Colonic mucosa (tissue), 4 donors: ENCODE measurements around the gene TMPRSS6. TPM values are rescaled to one million over a fixed set of nuclear protein-coding genes. Genes with fewer than 3 reads are reported as not detected.

Experiments
- DNase-seq: peaks from one replicate; pipeline ENCODE4 v3.0.0-alpha.2; 2020
- H3K27ac ChIP-seq: fragments of 200-600 bp; one replicate; pipeline ENCODE4 v1.8.0; 2021
- H3K27me3 ChIP-seq: fragments of 200-600 bp; one replicate; pipeline ENCODE4 v1.8.0; 2021
- H3K36me3 ChIP-seq: fragments of 200-600 bp; one replicate; pipeline ENCODE4 v1.8.0; 2021
- H3K4me1 ChIP-seq: fragments of 200-600 bp; one replicate; pipeline ENCODE4 v1.8.0; 2021; ENCODE audit warnings: mild to moderate bottlenecking
- H3K4me3 ChIP-seq: fragments of 200-600 bp; one replicate; pipeline ENCODE4 v1.8.0; 2021
- H3K9ac ChIP-seq, 2 donors: one replicate each; pipeline ENCODE4 v1.7.0; 2013; ENCODE audit warnings: control low read depth in 2 of 2, low read depth in 2 of 2, low read length in 2 of 2
- H3K9me3 ChIP-seq: fragments of 200-600 bp; one replicate; pipeline ENCODE4 v1.8.0; 2021
- intact Hi-C: fragments of 100-400 bp; cut with DNase I; formaldehyde crosslinking; loops from one replicate; pipeline ENCODE4 v1.14.1; 2022
- total RNA-seq, 2 donors: library from RNA; stranded (reverse); fragmentation: NEBNext Ultra II Directional in 1 of 2; extraction: Animal tissue kit (Norgen Biotek cat#: 25700) in 1 of 2; gene quantifications; one replicate each; pipeline ENCODE4 v1.2.1, GENCODE V29; 2021
- TF ChIP-seq, protein P1 (sequence below): fragments of 200-600 bp; IDR thresholded peaks from one replicate; pipeline ENCODE4 v1.8.0; 2022; ENCODE audit warnings: antibody characterized with exemption, mild to moderate bottlenecking
- donor health status: healthy.
- donor health status: DM: no; HTN: no; CAD: no.
- donor health status: DM: no; HTN: no; CAD: no.

Gene TMPRSS6
- total RNA-seq, 2 donors from 2014 or later, result 0.10 to 1.5 TPM

DNA sequence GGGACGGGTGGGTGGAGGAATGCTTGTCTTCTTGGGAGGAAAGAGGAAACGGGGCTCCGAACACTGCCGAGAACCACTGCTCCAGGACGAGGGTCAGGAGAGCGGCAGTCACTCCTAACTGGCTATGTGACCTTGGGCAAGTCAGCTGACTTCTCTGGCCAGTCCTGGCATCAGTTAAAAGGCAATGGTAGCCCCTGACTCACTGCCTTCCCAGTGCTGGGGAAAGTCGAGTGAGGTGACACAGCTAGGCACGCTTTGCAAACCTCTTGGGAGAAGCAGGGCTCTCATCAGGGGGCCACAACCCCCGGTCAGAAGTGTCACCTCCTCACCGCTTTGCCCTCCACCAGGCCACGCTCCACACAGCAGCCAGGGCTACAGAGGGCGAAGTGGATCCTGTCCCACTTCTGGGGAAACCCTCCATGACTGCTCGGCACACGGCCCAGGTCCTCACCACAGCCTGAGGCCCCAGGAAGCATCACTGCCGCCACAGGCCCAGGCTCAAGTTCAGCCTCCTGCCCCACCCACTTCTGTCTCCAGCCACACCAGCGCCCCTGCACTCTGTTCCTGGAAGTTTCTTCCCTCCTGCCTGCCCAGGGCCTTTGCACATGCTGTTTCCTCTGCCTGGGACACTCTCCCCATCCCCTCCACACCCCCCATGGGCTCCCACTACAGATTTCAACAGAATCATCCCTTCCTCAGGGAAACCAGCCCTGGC, 23.9 kb upstream of the TMPRSS6 start:
- H3K36me3 ChIP-seq, result no peaks in the 10 kb centered on the region
- H3K9me3 ChIP-seq, result no peaks in the 10 kb centered on the region
- no peak overlapping the region for H3K27ac ChIP-seq
- H3K27me3 ChIP-seq, result no peaks in the 10 kb centered on the region
- no peak overlapping the region for H3K9ac ChIP-seq
- DNase-seq, result no peak
- no peaks in the 10 kb centered on the region for H3K4me1 ChIP-seq
- H3K4me3 ChIP-seq, result no peak overlapping the region
- TF ChIP-seq, protein P1, sequence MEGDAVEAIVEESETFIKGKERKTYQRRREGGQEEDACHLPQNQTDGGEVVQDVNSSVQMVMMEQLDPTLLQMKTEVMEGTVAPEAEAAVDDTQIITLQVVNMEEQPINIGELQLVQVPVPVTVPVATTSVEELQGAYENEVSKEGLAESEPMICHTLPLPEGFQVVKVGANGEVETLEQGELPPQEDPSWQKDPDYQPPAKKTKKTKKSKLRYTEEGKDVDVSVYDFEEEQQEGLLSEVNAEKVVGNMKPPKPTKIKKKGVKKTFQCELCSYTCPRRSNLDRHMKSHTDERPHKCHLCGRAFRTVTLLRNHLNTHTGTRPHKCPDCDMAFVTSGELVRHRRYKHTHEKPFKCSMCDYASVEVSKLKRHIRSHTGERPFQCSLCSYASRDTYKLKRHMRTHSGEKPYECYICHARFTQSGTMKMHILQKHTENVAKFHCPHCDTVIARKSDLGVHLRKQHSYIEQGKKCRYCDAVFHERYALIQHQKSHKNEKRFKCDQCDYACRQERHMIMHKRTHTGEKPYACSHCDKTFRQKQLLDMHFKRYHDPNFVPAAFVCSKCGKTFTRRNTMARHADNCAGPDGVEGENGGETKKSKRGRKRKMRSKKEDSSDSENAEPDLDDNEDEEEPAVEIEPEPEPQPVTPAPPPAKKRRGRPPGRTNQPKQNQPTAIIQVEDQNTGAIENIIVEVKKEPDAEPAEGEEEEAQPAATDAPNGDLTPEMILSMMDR, result no peak
- intact Hi-C loops, result no loop called here

DNA sequence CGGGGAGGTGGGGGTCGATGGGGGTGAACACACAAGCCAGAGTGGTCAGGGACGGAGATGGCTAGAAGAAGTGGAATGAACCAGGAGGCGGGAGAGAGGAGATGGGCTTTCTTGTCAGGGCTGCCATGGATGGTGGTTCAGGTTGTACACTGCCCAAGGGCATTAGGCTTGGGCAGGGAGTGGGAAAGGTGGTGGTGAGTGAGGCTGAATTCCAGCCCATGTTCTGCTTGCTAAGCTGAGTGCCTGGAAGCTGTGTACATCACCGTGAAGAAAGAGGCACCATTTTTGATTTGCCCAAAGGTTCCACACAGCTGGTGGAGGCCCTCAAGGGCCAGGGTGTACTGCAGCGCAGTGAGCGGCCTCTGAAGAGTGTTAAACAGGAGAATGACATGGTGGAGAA, 23.3 kb upstream of the TMPRSS6 start:
- H3K27ac ChIP-seq, result no peak overlapping the region
- no peaks in the 10 kb centered on the region for H3K9me3 ChIP-seq
- no peak for DNase-seq
- no peaks in the 10 kb centered on the region for H3K27me3 ChIP-seq
- intact Hi-C loops, result no loop called here
- H3K4me1 ChIP-seq, result no peaks in the 10 kb centered on the region
- TF ChIP-seq, protein P1, result no peak
- H3K36me3 ChIP-seq, result no peaks in the 10 kb centered on the region
- no peak overlapping the region for H3K9ac ChIP-seq
- no peak overlapping the region for H3K4me3 ChIP-seq

DNA sequence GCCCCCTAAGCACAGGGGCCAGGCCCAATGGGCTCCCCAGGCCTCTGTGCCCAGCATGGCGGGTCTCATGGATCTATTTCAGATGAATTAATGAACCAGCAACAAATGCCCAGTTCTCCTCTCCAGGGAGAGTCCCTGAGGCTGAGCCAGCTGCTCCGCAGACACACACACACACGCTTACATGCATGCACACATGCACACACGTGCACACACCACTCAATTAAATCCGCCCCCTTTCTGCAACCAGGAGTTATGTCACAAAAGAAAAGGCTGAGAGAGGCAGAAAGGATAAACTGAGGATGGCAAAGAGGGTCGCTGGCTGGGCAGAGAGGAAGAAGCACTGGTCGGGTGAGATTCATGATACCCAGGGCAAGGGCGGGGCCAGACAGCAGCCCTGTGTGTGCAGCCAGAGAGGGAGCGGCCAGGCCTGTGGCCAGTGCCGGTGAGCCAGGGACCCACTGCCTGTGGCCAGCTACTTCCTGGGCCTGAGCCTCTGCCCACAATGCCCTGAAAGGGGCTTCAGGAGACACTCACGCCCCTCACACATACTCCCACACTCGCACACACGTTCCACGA, 20.4 kb upstream of the TMPRSS6 start:
- intact Hi-C loops, result no loop called here
- Histone ChIP-seq H3K4me1 (no peaks in the 10 kb centered on the region), H3K4me3 (no peak overlapping the region), H3K36me3 (no peaks in the 10 kb centered on the region), H3K9me3 (no peaks in the 10 kb centered on the region), H3K27me3 (no peaks in the 10 kb centered on the region), H3K27ac (no peak overlapping the region), H3K9ac (no peak overlapping the region)
- DNase-seq, result no peak
- TF ChIP-seq, protein P1, result no peak

DNA sequence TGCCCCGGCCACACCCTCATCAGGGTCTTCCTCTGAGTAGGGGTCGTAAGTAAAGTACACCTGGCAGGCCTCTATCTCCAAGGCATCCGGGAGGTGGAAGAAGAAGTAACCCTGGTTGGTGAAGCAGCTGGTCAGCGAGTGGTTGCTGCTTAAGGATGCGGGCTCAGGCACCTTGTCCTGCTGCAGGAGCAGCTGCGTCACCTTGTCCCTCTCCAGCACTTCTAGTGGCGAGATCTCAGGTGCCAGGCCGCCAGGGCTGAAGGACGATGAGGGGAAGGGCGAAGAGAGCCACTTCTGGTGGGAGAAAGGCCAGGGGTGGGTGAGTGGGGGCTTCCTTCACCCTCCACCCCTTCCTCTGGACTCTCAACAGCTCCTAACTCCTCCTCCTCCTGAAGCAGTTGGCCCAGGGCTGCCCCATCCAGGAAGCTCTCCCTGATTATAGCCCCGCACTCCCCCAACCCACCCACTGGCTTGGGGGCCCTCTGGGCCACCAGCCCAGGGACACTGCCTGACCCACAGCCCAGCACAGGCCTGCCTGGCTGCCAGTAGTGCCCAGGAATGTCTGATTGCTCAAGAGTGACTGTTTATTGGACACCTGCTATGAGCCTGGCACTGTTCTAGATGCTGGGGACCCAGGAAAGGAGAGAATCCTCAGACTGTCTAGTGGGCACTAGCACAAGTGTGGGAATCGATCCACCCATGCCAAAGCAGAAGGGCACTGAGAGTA, 19.2 kb upstream of the TMPRSS6 start:
- no peaks in the 10 kb centered on the region for H3K27me3 ChIP-seq
- H3K36me3 ChIP-seq, result no peaks in the 10 kb centered on the region
- H3K4me1 ChIP-seq, result no peaks in the 10 kb centered on the region
- H3K9me3 ChIP-seq, result no peaks in the 10 kb centered on the region
- no peak overlapping the region for H3K27ac ChIP-seq
- TF ChIP-seq, protein P1, result no peak
- intact Hi-C loops, result no loop called here
- no peak for DNase-seq
- H3K9ac ChIP-seq, result no peak overlapping the region
- no peak overlapping the region for H3K4me3 ChIP-seq

DNA sequence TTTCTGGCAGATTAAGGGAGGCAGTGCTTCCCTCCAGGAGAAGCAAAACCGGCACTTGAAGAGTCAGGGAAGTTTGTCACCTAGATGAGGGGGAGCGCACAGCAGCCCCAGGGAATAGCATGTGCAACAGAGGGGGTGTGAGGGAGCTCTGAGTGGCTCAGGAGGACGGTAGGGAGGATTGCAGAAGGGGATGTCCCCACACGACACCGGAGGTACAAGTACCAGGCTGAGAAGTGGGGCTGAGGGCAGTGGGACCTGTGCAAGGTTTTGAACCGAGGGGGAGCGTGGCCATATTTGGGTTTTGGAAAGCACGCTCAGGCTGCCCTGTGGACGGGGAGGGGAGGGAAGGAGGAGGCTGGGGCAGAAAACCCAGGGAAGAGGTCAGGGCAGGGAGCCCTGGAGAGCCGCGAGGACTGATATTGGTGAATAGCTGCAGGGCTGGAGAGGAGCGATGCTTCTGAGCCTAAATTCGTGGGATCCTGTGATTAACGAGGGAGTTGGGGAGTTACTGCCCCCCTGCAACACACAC, 17.9 kb upstream of the TMPRSS6 start:
- DNase-seq, result no peak
- Histone ChIP-seq H3K27me3 (no peaks in the 10 kb centered on the region), H3K9me3 (no peaks in the 10 kb centered on the region), H3K27ac (no peak overlapping the region), H3K36me3 (no peaks in the 10 kb centered on the region), H3K4me1 (no peaks in the 10 kb centered on the region), H3K4me3 (no peak overlapping the region), H3K9ac (no peak overlapping the region)
- intact Hi-C loops, result no loop called here
- TF ChIP-seq, protein P1, result no peak
